ENCODE results near the gene FAM3A.
A peak's percentile ranks its signal among the peaks of the same experiment; 100 is the strongest.
"Not testable (repeated sequence)": the region's sequence is repeated elsewhere in the genome, so short reads cannot be mapped to it uniquely, and the experiment has no call there.

Gene FAM3A, protein sequence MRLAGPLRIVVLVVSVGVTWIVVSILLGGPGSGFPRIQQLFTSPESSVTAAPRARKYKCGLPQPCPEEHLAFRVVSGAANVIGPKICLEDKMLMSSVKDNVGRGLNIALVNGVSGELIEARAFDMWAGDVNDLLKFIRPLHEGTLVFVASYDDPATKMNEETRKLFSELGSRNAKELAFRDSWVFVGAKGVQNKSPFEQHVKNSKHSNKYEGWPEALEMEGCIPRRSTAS

GRCh38 chrX:154515966-154516655 lies at the start of gene FAM3A:
FAM3A (minus strand) TSS chrX:154516232; CDS start chrX:154515772, 460 bp downstream.
- Histone ChIP-seq H3K4me1 (ENCODE audit: control insufficient read depth in 1 of 2, insufficient read depth in 2 of 2, low read length in 2 of 2) (peaks cover 0 to 5% of the 10 kb centered on the region in 2 donors), H3K27ac (ENCODE audit: low read length) (peak within 1 kb of the TSS; percentile 85), H3K9me3 (ENCODE audit: control insufficient read depth in 1 of 2, low read length in 2 of 2) (no peaks in the 10 kb centered on the region), H3K4me3 (ENCODE audit: low read depth in 1 of 2, low read length in 2 of 2) (peak within 1 kb of the TSS; percentile 60 to 65), H3K27me3 (ENCODE audit: low read depth, low read length) (no peaks in the 10 kb centered on the region), H3K36me3 (ENCODE audit: control insufficient read depth in 1 of 2, insufficient read depth in 2 of 2, low read length in 2 of 2) (peaks cover 0 to 7% of the 10 kb centered on the region in 2 donors)

DNA sequence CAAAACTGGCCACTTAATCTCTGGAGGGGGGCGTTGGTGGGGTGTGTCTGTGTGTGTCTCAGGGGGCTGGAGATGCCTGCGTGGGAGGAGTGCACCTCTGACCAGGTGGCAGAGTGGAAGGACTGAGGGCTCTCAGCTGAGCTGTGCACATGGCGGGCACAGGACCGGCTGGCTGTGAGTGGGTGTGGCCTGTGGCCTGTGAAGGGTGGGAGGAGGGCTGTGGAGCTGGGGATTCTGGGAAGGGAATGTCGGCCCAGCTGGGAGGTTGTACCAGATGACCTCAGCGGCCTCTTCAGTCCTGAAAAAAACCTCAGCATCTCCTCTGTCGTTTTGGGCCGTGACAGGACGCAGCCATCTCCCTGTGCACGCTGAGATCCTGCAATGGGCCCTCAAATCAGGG lies 46.3 kb upstream of the FAM3A start:
- H3K4me1 ChIP-seq (ENCODE audit: control insufficient read depth in 1 of 2, insufficient read depth in 2 of 2, low read length in 2 of 2); H3K4me3 ChIP-seq (ENCODE audit: low read depth in 1 of 2, low read length in 2 of 2); H3K36me3 ChIP-seq (ENCODE audit: control insufficient read depth in 1 of 2, insufficient read depth in 2 of 2, low read length in 2 of 2); H3K27me3 ChIP-seq (ENCODE audit: low read depth, low read length); H3K9me3 ChIP-seq (ENCODE audit: control insufficient read depth in 1 of 2, low read length in 2 of 2); H3K27ac ChIP-seq (ENCODE audit: low read length): not testable (repeated sequence)

DNA sequence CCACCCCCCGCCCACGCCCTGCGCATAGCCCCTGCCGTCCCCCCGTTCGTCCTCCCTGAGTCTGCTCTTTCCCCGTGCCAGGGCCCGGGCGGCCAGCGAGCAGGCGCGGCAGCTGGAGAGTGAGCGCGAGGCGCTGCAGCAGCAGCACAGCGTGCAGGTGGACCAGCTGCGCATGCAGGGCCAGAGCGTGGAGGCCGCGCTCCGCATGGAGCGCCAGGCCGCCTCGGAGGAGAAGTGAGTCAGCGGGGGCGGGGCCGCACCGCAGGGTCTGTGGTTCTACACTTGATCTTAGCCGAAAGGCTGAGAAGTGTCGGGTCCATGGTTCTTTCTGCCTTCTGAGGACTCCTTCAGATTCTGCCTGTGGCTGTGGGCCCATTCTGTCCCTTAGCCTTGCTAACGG lies 44.3 kb upstream of the FAM3A start:
- not testable (repeated sequence) for H3K9me3 ChIP-seq (ENCODE audit: control insufficient read depth in 1 of 2, low read length in 2 of 2); H3K27ac ChIP-seq (ENCODE audit: low read length); H3K4me3 ChIP-seq (ENCODE audit: low read depth in 1 of 2, low read length in 2 of 2); H3K4me1 ChIP-seq (ENCODE audit: control insufficient read depth in 1 of 2, insufficient read depth in 2 of 2, low read length in 2 of 2); H3K27me3 ChIP-seq (ENCODE audit: low read depth, low read length); H3K36me3 ChIP-seq (ENCODE audit: control insufficient read depth in 1 of 2, insufficient read depth in 2 of 2, low read length in 2 of 2)

DNA sequence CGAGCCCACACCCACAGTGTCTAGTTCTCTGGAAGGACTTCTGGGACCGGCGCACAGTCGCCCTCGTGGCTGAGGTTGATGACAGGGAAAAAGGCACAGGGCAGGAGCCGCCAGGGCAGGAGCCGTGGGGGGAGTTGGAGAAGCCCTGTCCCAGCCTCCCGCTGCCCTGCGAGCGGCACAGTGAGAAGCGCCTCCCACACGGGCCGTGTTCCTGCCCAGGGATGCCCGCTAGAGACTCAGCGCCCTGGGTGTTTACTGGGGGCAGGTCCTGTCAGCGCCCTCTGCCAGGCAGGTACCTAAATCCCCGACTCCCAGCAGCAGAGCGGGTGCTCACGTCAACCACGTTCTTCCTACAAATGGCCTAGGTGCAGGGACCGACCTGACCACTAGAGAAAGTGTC lies 42.9 kb upstream of the FAM3A start:
- H3K36me3 ChIP-seq (ENCODE audit: control insufficient read depth in 1 of 2, insufficient read depth in 2 of 2, low read length in 2 of 2); H3K4me3 ChIP-seq (ENCODE audit: low read depth in 1 of 2, low read length in 2 of 2); H3K4me1 ChIP-seq (ENCODE audit: control insufficient read depth in 1 of 2, insufficient read depth in 2 of 2, low read length in 2 of 2); H3K27ac ChIP-seq (ENCODE audit: low read length); H3K9me3 ChIP-seq (ENCODE audit: control insufficient read depth in 1 of 2, low read length in 2 of 2); H3K27me3 ChIP-seq (ENCODE audit: low read depth, low read length): not testable (repeated sequence)

DNA sequence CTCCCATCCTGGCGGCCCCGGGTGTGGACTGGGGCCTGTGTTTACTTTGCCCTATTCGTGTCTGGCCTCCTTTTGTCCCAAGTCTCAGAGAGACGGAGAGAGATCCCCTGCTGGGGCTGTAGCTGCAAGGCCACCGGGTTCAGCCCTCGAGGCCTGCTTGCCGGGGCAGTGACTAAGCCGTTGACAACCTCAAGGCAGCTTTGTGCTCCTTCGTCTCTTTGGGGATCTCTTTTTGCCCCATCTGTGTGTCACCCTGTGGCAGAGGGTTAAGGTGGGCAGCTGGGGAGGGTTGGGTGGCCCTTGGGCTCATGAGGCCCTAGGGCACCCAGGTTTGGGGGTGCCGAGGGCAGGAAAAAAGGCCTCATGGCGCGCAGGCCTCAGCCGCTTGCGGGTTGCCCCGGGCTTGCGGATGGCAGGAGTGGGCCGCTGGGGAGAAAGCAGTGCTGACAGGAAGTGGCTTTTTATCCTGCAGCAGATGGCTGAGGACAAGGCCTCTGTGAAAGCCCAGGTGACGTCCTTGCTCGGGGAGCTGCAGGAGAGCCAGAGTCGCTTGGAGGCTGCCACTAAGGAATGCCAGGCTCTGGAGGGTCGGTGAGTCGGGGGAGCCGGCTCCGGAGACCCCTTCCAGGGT lies 42.1 kb upstream of the FAM3A start:
- H3K4me1 ChIP-seq (ENCODE audit: control insufficient read depth in 1 of 2, insufficient read depth in 2 of 2, low read length in 2 of 2); H3K27me3 ChIP-seq (ENCODE audit: low read depth, low read length); H3K4me3 ChIP-seq (ENCODE audit: low read depth in 1 of 2, low read length in 2 of 2); H3K27ac ChIP-seq (ENCODE audit: low read length); H3K9me3 ChIP-seq (ENCODE audit: control insufficient read depth in 1 of 2, low read length in 2 of 2): not testable (repeated sequence)
- peaks cover 0 to 17% of the 10 kb centered on the region in 2 donors for H3K36me3 ChIP-seq (ENCODE audit: control insufficient read depth in 1 of 2, insufficient read depth in 2 of 2, low read length in 2 of 2)

DNA sequence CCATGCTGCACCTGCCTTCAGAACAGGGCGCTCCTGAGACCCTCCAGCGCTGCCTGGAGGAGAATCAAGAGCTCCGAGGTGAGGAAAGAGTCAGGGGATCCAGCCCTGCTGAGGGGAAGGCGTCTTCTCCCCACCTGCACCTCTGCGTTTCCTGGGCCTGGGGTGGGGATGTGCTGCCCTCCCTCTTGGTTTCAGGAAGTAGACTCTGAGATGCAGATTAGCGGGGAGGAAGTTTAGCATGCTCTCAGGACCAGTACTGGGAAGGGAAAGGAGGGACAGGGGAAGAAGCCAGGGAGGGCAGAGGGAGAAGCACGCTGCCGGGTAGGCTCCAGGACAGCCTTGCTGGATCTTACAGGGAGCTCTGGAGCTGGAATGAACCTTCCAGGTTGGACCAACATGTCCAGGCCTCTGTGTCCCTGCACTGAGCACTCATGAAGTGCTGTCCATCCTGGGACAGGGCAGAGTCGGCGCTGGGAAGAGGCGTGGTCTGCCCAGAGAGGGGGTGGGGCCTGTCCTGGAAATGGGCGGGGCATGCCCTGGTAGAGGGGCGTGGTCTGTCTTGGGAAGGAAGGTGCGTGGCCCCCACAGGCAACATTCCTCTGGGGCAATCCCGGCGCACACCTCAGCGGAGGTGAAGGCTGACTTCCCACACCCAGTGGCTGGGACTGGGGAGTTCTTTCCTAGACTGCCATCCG lies 36.2 kb upstream of the FAM3A start:
- H3K27ac ChIP-seq (ENCODE audit: low read length); H3K9me3 ChIP-seq (ENCODE audit: control insufficient read depth in 1 of 2, low read length in 2 of 2); H3K4me3 ChIP-seq (ENCODE audit: low read depth in 1 of 2, low read length in 2 of 2); H3K27me3 ChIP-seq (ENCODE audit: low read depth, low read length): not testable (repeated sequence)
- H3K36me3 ChIP-seq (ENCODE audit: control insufficient read depth in 1 of 2, insufficient read depth in 2 of 2, low read length in 2 of 2), result peaks cover 0 to 22% of the 10 kb centered on the region in 2 donors
- peaks cover 0 to 14% of the 10 kb centered on the region in 2 donors for H3K4me1 ChIP-seq (ENCODE audit: control insufficient read depth in 1 of 2, insufficient read depth in 2 of 2, low read length in 2 of 2)

DNA sequence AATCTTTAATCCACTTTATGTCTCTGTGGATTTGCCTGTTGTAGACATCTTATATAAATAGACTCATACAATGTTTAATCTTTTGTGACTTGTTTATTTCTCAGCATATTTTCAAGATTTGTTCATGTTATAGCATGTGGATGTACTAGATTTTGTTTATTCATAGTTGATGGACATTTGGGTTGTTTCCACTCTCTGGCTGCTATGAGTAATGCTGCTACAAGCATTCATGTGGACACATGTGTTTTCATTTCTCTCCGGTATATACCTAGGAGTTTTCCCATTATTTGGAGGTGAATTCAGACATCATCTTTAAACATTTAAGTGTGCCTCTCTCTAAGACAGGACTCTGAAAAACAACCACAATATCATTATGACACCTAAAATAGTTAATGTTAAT lies 33.7 kb upstream of the FAM3A start:
- Histone ChIP-seq H3K27ac (ENCODE audit: low read length) (no peak overlapping the region), H3K36me3 (ENCODE audit: control insufficient read depth in 1 of 2, insufficient read depth in 2 of 2, low read length in 2 of 2) (peaks cover 0 to 16% of the 10 kb centered on the region in 2 donors), H3K4me3 (ENCODE audit: low read depth in 1 of 2, low read length in 2 of 2) (no peak overlapping the region), H3K9me3 (ENCODE audit: control insufficient read depth in 1 of 2, low read length in 2 of 2) (no peaks in the 10 kb centered on the region), H3K27me3 (ENCODE audit: low read depth, low read length) (no peaks in the 10 kb centered on the region), H3K4me1 (ENCODE audit: control insufficient read depth in 1 of 2, insufficient read depth in 2 of 2, low read length in 2 of 2) (peaks cover 0 to 19% of the 10 kb centered on the region in 2 donors)

DNA sequence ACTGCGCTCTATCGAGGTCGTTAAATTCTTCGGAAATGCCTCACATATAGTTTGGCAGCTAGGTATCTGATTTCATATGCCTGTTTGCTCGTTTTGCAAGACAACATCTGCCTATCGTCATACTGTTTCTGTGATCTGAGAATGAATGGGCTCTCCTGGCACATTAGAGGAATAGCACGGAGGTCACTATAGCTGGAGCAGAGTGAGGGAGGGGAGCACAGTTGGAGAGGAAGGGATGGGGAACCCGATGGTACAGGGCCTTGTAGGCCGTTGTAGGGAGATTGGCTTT lies 31.9 kb upstream of the FAM3A start:
- Histone ChIP-seq H3K9me3 (ENCODE audit: control insufficient read depth in 1 of 2, low read length in 2 of 2) (no peaks in the 10 kb centered on the region), H3K27ac (ENCODE audit: low read length) (peak overlapping the region; percentile 93), H3K4me3 (ENCODE audit: low read depth in 1 of 2, low read length in 2 of 2) (peak overlapping the region; percentile 83 to 85), H3K4me1 (ENCODE audit: control insufficient read depth in 1 of 2, insufficient read depth in 2 of 2, low read length in 2 of 2) (peaks cover 0 to 19% of the 10 kb centered on the region in 2 donors), H3K36me3 (ENCODE audit: control insufficient read depth in 1 of 2, insufficient read depth in 2 of 2, low read length in 2 of 2) (peaks cover 0 to 3% of the 10 kb centered on the region in 2 donors), H3K27me3 (ENCODE audit: low read depth, low read length) (no peaks in the 10 kb centered on the region)

- peaks cover 0 to 3% of the 10 kb centered on the region in 2 donors for H3K36me3 ChIP-seq (ENCODE audit: control insufficient read depth in 1 of 2, insufficient read depth in 2 of 2, low read length in 2 of 2)
- peak within 1 kb of the TSS; percentile 83 to 85 for H3K4me3 ChIP-seq (ENCODE audit: low read depth in 1 of 2, low read length in 2 of 2)
- H3K9me3 ChIP-seq (ENCODE audit: control insufficient read depth in 1 of 2, low read length in 2 of 2), result no peaks in the 10 kb centered on the region
- peak within 1 kb of the TSS; percentile 93 for H3K27ac ChIP-seq (ENCODE audit: low read length)
- H3K27me3 ChIP-seq (ENCODE audit: low read depth, low read length), result no peaks in the 10 kb centered on the region
- peaks cover 0 to 19% of the 10 kb centered on the region in 2 donors for H3K4me1 ChIP-seq (ENCODE audit: control insufficient read depth in 1 of 2, insufficient read depth in 2 of 2, low read length in 2 of 2)
Measured at GRCh38 chrX:154547245-154548027, 31.4 kb upstream of the FAM3A start, which contains the start of gene IKBKG. IKBKG (plus strand) TSS chrX:154547620; CDS start chrX:154552003, 4,383 bp downstream.

GRCh38 chrX:154546354-154547244 lies 30.6 kb upstream of the FAM3A start, which contains the start of gene G6PD:
G6PD (minus strand) TSS chrX:154546846; CDS start chrX:154546155, 691 bp downstream.
- H3K4me1 ChIP-seq (ENCODE audit: control insufficient read depth in 1 of 2, insufficient read depth in 2 of 2, low read length in 2 of 2), result peaks cover 0 to 21% of the 10 kb centered on the region in 2 donors
- H3K27me3 ChIP-seq (ENCODE audit: low read depth, low read length), result no peaks in the 10 kb centered on the region
- no peaks in the 10 kb centered on the region for H3K9me3 ChIP-seq (ENCODE audit: control insufficient read depth in 1 of 2, low read length in 2 of 2)
- peaks cover 0 to 6% of the 10 kb centered on the region in 2 donors for H3K36me3 ChIP-seq (ENCODE audit: control insufficient read depth in 1 of 2, insufficient read depth in 2 of 2, low read length in 2 of 2)
- H3K27ac ChIP-seq (ENCODE audit: low read length), result peak within 1 kb of the TSS; percentile 93
- peak within 1 kb of the TSS; percentile 83 to 85 for H3K4me3 ChIP-seq (ENCODE audit: low read depth in 1 of 2, low read length in 2 of 2)
